ENCODE results near the gene HHAT. TPM values are rescaled to one million over a fixed set of nuclear protein-coding genes. Genes with fewer than 3 reads are reported as not detected.

The HHAT gene
- total and polyA plus RNA-seq, 2 of the 4 experiments (the other 2 are of a cell fraction), result 1.7 to 2.5 TPM

DNA sequence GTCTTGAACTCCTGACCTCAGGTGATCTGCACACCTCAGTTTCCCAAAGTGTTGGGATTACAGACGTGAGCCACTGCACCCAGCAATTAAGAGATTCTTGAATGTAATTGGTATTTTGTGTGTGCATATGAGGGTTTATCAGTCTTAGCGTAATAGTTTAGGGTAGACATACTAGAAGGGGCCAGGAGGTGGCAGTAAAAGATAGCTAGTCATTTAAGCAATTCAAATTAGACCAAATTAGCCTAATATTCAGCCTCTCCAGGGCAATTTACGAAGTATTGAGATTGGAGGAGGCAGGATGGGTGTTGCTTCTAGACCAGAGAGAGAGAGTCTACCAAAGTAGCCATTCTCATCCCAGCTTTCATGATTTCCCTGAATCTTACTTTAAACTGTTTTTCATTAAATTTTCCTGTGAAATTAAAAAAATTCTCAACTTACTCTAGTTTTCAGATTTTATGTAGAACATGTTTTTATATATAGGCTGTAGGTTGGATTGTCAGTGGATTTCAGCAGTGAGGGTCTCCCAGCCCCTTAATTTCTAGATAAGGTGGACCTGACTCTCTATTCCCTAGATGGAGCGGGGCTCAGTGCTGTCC lies 119.7 kb downstream of the HHAT start:
- no peak overlapping the region for H4K5ac ChIP-seq (ENCODE audit: low read depth, low read length)
- no peak overlapping the region for H2BK20ac ChIP-seq (ENCODE audit: low read depth, low read length)
- no peak overlapping the region for H3K14ac ChIP-seq (replicated peaks; ENCODE audit: low read depth, low read length)
- peak; percentile 93 for ATAC-seq (ENCODE audit: low read depth)
- no peak overlapping the region for H2BK15ac ChIP-seq (ENCODE audit: low read depth, low read length)
- H2BK120ac ChIP-seq (ENCODE audit: low read depth, low read length), result no peak overlapping the region
- dilution Hi-C loops (cut with HindIII; ENCODE audit: low sequenced_read_pairs, unreplicated experiment) (no loop called here), in situ Hi-C loops (cut with MboI; ENCODE audit: low sequenced_read_pairs) (loop anchor here (5.0 kb wide), 2 partner anchors 41 to 684 kb away; partner anchors contain the start of gene KCNH1), intact Hi-C loops (cut with micrococcal nuclease) (loop anchor here (1.0 to 5.0 kb wide), 6 partner anchors 42 to 1064 kb away; partner anchors contain the start of gene KCNH1)
- no peak overlapping the region for H3K4ac ChIP-seq (ENCODE audit: low read depth, low read length)
- peaks cover 3% of the 10 kb centered on the region; the same call in 1 of the 2 replicates for H3K9me1 ChIP-seq (ENCODE audit: insufficient read depth, low read length)
- H2BK5ac ChIP-seq (ENCODE audit: low read depth, low read length, poor library complexity, severe bottlenecking), result no peak overlapping the region
- BruUV-seq (replicated peaks), result no TSS peak
- no peak overlapping the region for H3K18ac ChIP-seq (ENCODE audit: low read depth, low read length)
- no peak overlapping the region for H3K4me3 ChIP-seq (ENCODE audit: insufficient read depth, low read depth, low read length)
- H3K79me1 ChIP-seq (ENCODE audit: low read depth in 1 of 2, low read length in 2 of 2), result no peaks in the 10 kb centered on the region
- H3K9ac ChIP-seq (ENCODE audit: low read depth, low read length), result no peak overlapping the region
- H3K27ac ChIP-seq (ENCODE audit: insufficient read depth, low read length), result no peak overlapping the region
- no peaks in the 10 kb centered on the region for H3K9me3 ChIP-seq (ENCODE audit: control insufficient read depth, insufficient read depth, low read length)
- ChIA-PET POLR2A (ENCODE audit: unreplicated experiment) (interaction anchor here (0.7 kb wide), 1 partner anchor 105 kb away, joined by 3 read pairs; no protein-coding TSS in a partner anchor), CTCF (interaction anchor here (0.6 to 3.9 kb wide), 17 partner anchors 9 to 777 kb away, joined by 3 to 32 read pairs (median 5); partner anchors contain the start of gene KCNH1)
- no peak overlapping the region for H2AFZ ChIP-seq (replicated peaks; ENCODE audit: low read length, poor library complexity)
- TF ChIP-seq RAD21 (IDR thresholded peaks at IDR 0.05; ENCODE audit: low read length) (peak; percentile 87), RCOR1 (IDR thresholded peaks at IDR 0.05; ENCODE audit: insufficient replicate concordance, low read length) (no peak), RFX5 (IDR thresholded peaks at IDR 0.05; ENCODE audit: low read depth, low read length) (no peak), NFE2L2 (IDR thresholded peaks at IDR 0.05; ENCODE audit: low read depth, low read length) (no peak), FOS (IDR thresholded peaks at IDR 0.05; ENCODE audit: low read depth, low read length) (no peak), SMC3 (IDR thresholded peaks at IDR 0.05; ENCODE audit: low read depth, low read length) (peak; percentile 87), MXI1 (IDR thresholded peaks at IDR 0.05; ENCODE audit: borderline replicate concordance, low read depth, low read length) (no peak)
- TF ChIP-seq, protein P1, sequence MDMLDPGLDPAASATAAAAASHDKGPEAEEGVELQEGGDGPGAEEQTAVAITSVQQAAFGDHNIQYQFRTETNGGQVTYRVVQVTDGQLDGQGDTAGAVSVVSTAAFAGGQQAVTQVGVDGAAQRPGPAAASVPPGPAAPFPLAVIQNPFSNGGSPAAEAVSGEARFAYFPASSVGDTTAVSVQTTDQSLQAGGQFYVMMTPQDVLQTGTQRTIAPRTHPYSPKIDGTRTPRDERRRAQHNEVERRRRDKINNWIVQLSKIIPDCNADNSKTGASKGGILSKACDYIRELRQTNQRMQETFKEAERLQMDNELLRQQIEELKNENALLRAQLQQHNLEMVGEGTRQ (IDR thresholded peaks at IDR 0.05; ENCODE audit: low read depth, low read length), result no peak
- TF ChIP-seq, protein P2, sequence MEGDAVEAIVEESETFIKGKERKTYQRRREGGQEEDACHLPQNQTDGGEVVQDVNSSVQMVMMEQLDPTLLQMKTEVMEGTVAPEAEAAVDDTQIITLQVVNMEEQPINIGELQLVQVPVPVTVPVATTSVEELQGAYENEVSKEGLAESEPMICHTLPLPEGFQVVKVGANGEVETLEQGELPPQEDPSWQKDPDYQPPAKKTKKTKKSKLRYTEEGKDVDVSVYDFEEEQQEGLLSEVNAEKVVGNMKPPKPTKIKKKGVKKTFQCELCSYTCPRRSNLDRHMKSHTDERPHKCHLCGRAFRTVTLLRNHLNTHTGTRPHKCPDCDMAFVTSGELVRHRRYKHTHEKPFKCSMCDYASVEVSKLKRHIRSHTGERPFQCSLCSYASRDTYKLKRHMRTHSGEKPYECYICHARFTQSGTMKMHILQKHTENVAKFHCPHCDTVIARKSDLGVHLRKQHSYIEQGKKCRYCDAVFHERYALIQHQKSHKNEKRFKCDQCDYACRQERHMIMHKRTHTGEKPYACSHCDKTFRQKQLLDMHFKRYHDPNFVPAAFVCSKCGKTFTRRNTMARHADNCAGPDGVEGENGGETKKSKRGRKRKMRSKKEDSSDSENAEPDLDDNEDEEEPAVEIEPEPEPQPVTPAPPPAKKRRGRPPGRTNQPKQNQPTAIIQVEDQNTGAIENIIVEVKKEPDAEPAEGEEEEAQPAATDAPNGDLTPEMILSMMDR (conservative IDR thresholded peaks at IDR 0.05; ENCODE audit: low read depth, low read length), result peak; percentile 85
- H2AK9ac ChIP-seq (replicated peaks; ENCODE audit: low read depth, low read length, poor library complexity), result no peak overlapping the region
- DNase-seq, result peak; percentile 69
- no peak overlapping the region for H4K91ac ChIP-seq (ENCODE audit: insufficient read depth, low read depth, low read length)
- H3K23ac ChIP-seq (ENCODE audit: low read depth, low read length), result no peak overlapping the region
- H2AK5ac ChIP-seq (ENCODE audit: low read depth, low read length), result no peak overlapping the region
- no peaks in the 10 kb centered on the region for H3K4me1 ChIP-seq (ENCODE audit: control insufficient read depth, insufficient read depth, low read length)
- H3K36me3 ChIP-seq (ENCODE audit: control insufficient read depth, insufficient read depth, low read length), result no peaks in the 10 kb centered on the region
- no CpG with 5 or more reads among the region's 4 CpGs for WGBS, 2 experiments (ENCODE audit: extremely low coverage in 2 of 2, insufficient read length in 1 of 2)
- H3K56ac ChIP-seq (ENCODE audit: extremely low read depth, insufficient read depth, low read length), result no peak overlapping the region
- H4K20me1 ChIP-seq (ENCODE audit: insufficient read depth, low read length), result no peaks in the 10 kb centered on the region
- H3K4me2 ChIP-seq (ENCODE audit: low read depth, low read length), result no peak overlapping the region
- no peak overlapping the region for H4K8ac ChIP-seq (ENCODE audit: low read depth in 2 of 2, low read length in 2 of 2)
- H3K27me3 ChIP-seq (ENCODE audit: control insufficient read depth, insufficient read depth, low read length), result no peaks in the 10 kb centered on the region
